HG02852 (cell line): Measurements from ENCODE around the gene ICAM2.
"Not testable (repeated sequence)": the region's sequence is repeated elsewhere in the genome, so short reads cannot be mapped to it uniquely, and the experiment has no call there.

Source experiments
- ATAC-seq: cut with Tn5 transposase; IDR thresholded peaks from one replicate; pipeline ENCODE4 v1.9.1; 2021; ENCODE audit warnings: mild to moderate bottlenecking, moderate library complexity; ENCODE audit not compliant: unreplicated experiment

ICAM2 gene

GRCh38 chr17:63998050-63998720 lies 22.2 kb downstream of the ICAM2 start, which contains the start of gene PRR29:
Gene PRR29 (plus strand): TSS chr17:63998351. CDS start chr17:63998365, 14 bp downstream.
- no peak for ATAC-seq

GRCh38 chr17:63997341-63998048 lies 22.9 kb downstream of the ICAM2 start:
- no peak for ATAC-seq

GRCh38 chr17:63996430-63997182 lies 23.8 kb downstream of the ICAM2 start:
- no peak for ATAC-seq

- no peak for ATAC-seq
These were observed 24.8 kb downstream of the ICAM2 start for GRCh38 chr17:63995626-63996025.

- ATAC-seq, result no peak
These were observed 27.0 kb downstream of the ICAM2 start for GRCh38 chr17:63993368-63993985.

- ATAC-seq, result no peak
These were observed 28.8 kb downstream of the ICAM2 start for GRCh38 chr17:63991611-63992010.

- no peak for ATAC-seq
These were observed 30.6 kb downstream of the ICAM2 start for GRCh38 chr17:63989622-63990345.

GRCh38 chr17:63988741-63989621 lies 31.5 kb downstream of the ICAM2 start:
- ATAC-seq, result no peak

- ATAC-seq, result no peak
These were observed 32.3 kb downstream of the ICAM2 start for GRCh38 chr17:63988127-63988478.

- ATAC-seq, result no peak
These were observed 33.0 kb downstream of the ICAM2 start for GRCh38 chr17:63987221-63988126.

- ATAC-seq, result no peak
These were observed 33.6 kb downstream of the ICAM2 start for GRCh38 chr17:63986821-63987220.

- no peak for ATAC-seq
These were observed 34.9 kb downstream of the ICAM2 start for GRCh38 chr17:63985387-63986140.

- no peak for ATAC-seq
These were observed 35.6 kb downstream of the ICAM2 start for GRCh38 chr17:63984651-63985386.

- no peak for ATAC-seq
These were observed 36.2 kb downstream of the ICAM2 start for GRCh38 chr17:63984236-63984635.

- ATAC-seq, result no peak
These were observed 37.1 kb downstream of the ICAM2 start for GRCh38 chr17:63983320-63983719.

GRCh38 chr17:63982641-63983040 lies 37.8 kb downstream of the ICAM2 start:
- not testable (repeated sequence) for ATAC-seq
